ENCODE data around the gene FUT1.

GRCh38 chr19:48742096-48742495, 10.3 kb downstream of the FUT1 start:
- no peak for TF ChIP-seq POLR2A (IDR thresholded peaks at IDR 0.05)
- no peak for TF ChIP-seq CTCF (IDR thresholded peaks at IDR 0.05)

All from breast epithelium (tissue), 3 donors.